ENCODE measurements around the gene COMMD6.

DNA sequence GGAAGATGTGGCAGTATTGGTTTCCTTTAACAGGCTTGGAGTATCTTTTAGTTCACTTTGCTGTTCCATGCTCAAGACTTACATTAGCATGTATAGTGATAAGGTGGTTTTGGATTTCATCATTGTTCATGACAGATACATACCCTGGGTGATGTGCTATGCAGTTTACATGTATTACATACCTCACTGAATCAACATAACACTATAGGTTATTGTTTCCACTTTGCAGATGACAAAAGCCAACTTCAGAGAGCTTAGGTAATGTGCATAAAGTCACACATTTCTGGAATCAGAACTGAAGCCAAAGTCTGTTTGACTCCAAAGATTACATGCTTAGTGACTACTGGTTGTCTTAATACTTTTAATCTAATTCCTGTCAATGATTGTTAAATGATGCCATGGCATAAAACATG lies 7.1 kb downstream of the COMMD6 start:
- TF ChIP-seq POLR2A (IDR thresholded peaks at IDR 0.05; ENCODE audit: low read depth, low read length): no peak
- no peak for TF ChIP-seq TAF1 (IDR thresholded peaks at IDR 0.05; ENCODE audit: borderline replicate concordance, low read depth, low read length)

Measured in GM12892 (cell line).